OCI-LY7 (cell line): ENCODE data around the gene TMEM178B.

ENCODE experiments used
- CTCF ChIP-seq: fragments of 200-600 bp; sonication (generic); conservative IDR thresholded peaks from 2 replicates; pipeline ENCODE4 v1.5.1; 2014; ENCODE audit warnings: mild to moderate bottlenecking, antibody characterized with exemption, low read length, moderate library complexity, mixed read lengths
- EZH2phosphoT487 ChIP-seq: fragments of 200-600 bp; sonication (generic); IDR thresholded peaks from 2 replicates; pipeline ENCODE4 v1.6.1; 2018; ENCODE audit warnings: low read depth, borderline replicate concordance, mild to moderate bottlenecking, mixed run types, antibody characterized with exemption, low read length, moderate library complexity, mixed read lengths

- TF ChIP-seq CTCF (no peak), EZH2phosphoT487 (no peak)
These were observed 347.4 kb downstream of the TMEM178B start for GRCh38 chr7:141421306-141421705.
